Hepatocyte (in vitro differentiated cells): ENCODE measurements around the gene ALOXE3. TPM values are rescaled to one million over a fixed set of nuclear protein-coding genes. Genes with fewer than 3 reads are reported as not detected.

ENCODE experiments used
- DNase-seq: peaks from one replicate; pipeline ENCODE4 v3.0.0-alpha.2; 2016; ENCODE audit warnings: low spot score
- H2AFZ ChIP-seq: fragments of 200-600 bp; sonication (generic); 2 replicates; pipeline ENCODE4 v1.6.0; 2016; ENCODE audit warnings: antibody characterized with exemption, mild to moderate bottlenecking
- H3K27ac ChIP-seq: fragments of 200-600 bp; sonication (generic); 2 replicates; pipeline ENCODE4 v1.5.1; 2016; ENCODE audit warnings: mild to moderate bottlenecking
- H3K27me3 ChIP-seq: fragments of 200-600 bp; sonication (generic); 2 replicates; pipeline ENCODE4 v1.6.1; 2016
- H3K36me3 ChIP-seq: fragments of 200-600 bp; sonication (generic); replicated peaks from 2 replicates; pipeline ENCODE4 v1.5.1; 2016; ENCODE audit warnings: low read depth; ENCODE audit not compliant: insufficient read depth
- H3K4me1 ChIP-seq: fragments of 200-600 bp; sonication (generic); 2 replicates; pipeline ENCODE4 v1.5.1; 2016; ENCODE audit warnings: mild to moderate bottlenecking, moderate library complexity; ENCODE audit not compliant: insufficient read depth
- H3K4me2 ChIP-seq: fragments of 200-600 bp; sonication (generic); 2 replicates; pipeline ENCODE4 v1.6.0; 2016
- H3K4me3 ChIP-seq: fragments of 200-600 bp; sonication (generic); 2 replicates; pipeline ENCODE4 v1.5.1; 2016; ENCODE audit warnings: mild to moderate bottlenecking
- H3K79me2 ChIP-seq: fragments of 200-600 bp; sonication (generic); 2 replicates; pipeline ENCODE4 v1.6.0; 2017; ENCODE audit warnings: mild to moderate bottlenecking
- H3K9me2 ChIP-seq: fragments of 200-600 bp; sonication (generic); replicated peaks from 2 replicates; pipeline ENCODE4 v1.6.0; 2017; ENCODE audit warnings: mild to moderate bottlenecking; ENCODE audit not compliant: insufficient read depth
- H3K9me3 ChIP-seq: fragments of 200-600 bp; sonication (generic); 2 replicates; pipeline ENCODE4 v1.5.1; 2016; ENCODE audit warnings: low read depth, mild to moderate bottlenecking
- H4K20me1 ChIP-seq: fragments of 200-600 bp; sonication (generic); 2 replicates; pipeline ENCODE4 v1.6.0; 2016; ENCODE audit warnings: mild to moderate bottlenecking; ENCODE audit not compliant: insufficient read depth, poor library complexity, severe bottlenecking
- EZH2 ChIP-seq: fragments of 200-600 bp; sonication (generic); IDR thresholded peaks from 2 replicates; pipeline ENCODE4 v1.6.1; 2016; ENCODE audit warnings: antibody characterized with exemption, mild to moderate bottlenecking, borderline replicate concordance
- EZH2phosphoT487 ChIP-seq: fragments of 200-600 bp; sonication (generic); IDR thresholded peaks from one replicate; pipeline ENCODE4 v1.6.1; 2018; ENCODE audit warnings: antibody characterized with exemption, mild to moderate bottlenecking, low read depth, moderate library complexity; ENCODE audit not compliant: unreplicated experiment, severe bottlenecking
- WGBS: methylation state at CpG from one replicate; pipeline ENCODE4 v1.1.6; 2016; ENCODE audit warnings: low lambda C conversion rate; ENCODE audit errors: missing lambda C conversion rate; 5-methylcytosine and 5-hydroxymethylcytosine counted together
- polyA plus RNA-seq: library from polyadenylated mRNA; unstranded; fragments of >200 nt; fragmentation: Nextera tagmentation; extraction: Ambion mirVana; gene quantifications from 2 replicates; pipeline ENCODE4 v1.2.1, GENCODE V29; 2016
- total RNA-seq: library from RNA; depleted of rRNA; stranded (reverse); fragments of >200 nt; gene quantifications from 2 replicates; pipeline ENCODE4 v1.2.3, GENCODE V29; 2014
- TF ChIP-seq, protein P1 (sequence below): fragments of 200-600 bp; sonication (generic); IDR thresholded peaks from 2 replicates; pipeline ENCODE4 v1.5.1; 2016; ENCODE audit warnings: antibody characterized with exemption, mild to moderate bottlenecking; ENCODE audit not compliant: poor library complexity

Gene ALOXE3
- total and polyA plus RNA-seq, 2 experiments from 2014 or later: 0.77 to 1.5 TPM

DNA sequence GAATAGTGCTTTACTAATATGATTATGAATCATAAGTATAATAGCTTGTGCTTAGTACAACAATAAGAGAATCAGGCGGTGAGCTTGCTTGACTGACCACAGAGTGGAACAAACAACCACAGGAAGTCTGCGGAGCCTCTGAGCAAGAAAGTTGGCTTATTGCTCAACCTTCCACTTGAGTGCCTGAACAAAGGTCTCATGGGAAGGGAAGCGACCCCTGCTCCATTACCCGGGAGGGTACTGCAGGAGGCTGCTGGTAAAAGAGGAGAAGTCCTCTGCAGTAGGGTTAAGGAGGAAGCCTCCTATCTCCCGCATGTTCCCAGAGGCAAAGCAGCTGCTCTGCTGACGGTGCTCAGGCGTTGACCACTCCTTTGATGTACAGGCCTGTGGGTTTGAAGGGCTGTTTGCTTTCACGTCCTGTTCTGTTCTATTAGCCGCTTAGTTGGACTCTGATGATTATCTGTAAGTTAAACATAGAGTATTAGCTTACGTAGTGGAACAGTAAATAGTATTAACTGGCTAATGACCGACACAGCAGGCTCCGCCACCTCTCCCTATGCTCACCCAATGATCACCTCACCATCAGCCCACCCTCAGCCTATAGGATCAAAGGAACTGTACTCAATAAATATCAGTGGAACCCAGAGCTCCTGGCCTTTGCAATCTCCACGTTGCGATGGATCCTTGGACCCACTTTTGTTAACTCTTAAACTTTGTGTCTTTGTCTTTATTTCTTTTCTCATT lies 61.9 kb downstream of the ALOXE3 start:
- Histone ChIP-seq H3K4me1 (peaks cover 23% of the 10 kb centered on the region), H3K79me2 (no peaks in the 10 kb centered on the region), H3K4me3 (no peak overlapping the region), H2AFZ (peak overlapping the region; percentile 21), H3K9me2 (no peaks in the 10 kb centered on the region), H3K27ac (peak overlapping the region; percentile 98), H3K36me3 (no peaks in the 10 kb centered on the region), H3K27me3 (peaks cover 7% of the 10 kb centered on the region), H3K9me3 (no peaks in the 10 kb centered on the region), H3K4me2 (peak overlapping the region; percentile 71), H4K20me1 (no peaks in the 10 kb centered on the region)
- WGBS: 23% methylated on average over 14 of the region's 14 CpGs
- TF ChIP-seq EZH2 (no peak), EZH2phosphoT487 (no peak)
- TF ChIP-seq, protein P1, sequence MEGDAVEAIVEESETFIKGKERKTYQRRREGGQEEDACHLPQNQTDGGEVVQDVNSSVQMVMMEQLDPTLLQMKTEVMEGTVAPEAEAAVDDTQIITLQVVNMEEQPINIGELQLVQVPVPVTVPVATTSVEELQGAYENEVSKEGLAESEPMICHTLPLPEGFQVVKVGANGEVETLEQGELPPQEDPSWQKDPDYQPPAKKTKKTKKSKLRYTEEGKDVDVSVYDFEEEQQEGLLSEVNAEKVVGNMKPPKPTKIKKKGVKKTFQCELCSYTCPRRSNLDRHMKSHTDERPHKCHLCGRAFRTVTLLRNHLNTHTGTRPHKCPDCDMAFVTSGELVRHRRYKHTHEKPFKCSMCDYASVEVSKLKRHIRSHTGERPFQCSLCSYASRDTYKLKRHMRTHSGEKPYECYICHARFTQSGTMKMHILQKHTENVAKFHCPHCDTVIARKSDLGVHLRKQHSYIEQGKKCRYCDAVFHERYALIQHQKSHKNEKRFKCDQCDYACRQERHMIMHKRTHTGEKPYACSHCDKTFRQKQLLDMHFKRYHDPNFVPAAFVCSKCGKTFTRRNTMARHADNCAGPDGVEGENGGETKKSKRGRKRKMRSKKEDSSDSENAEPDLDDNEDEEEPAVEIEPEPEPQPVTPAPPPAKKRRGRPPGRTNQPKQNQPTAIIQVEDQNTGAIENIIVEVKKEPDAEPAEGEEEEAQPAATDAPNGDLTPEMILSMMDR: no peak
- DNase-seq: peak; percentile 74

DNA sequence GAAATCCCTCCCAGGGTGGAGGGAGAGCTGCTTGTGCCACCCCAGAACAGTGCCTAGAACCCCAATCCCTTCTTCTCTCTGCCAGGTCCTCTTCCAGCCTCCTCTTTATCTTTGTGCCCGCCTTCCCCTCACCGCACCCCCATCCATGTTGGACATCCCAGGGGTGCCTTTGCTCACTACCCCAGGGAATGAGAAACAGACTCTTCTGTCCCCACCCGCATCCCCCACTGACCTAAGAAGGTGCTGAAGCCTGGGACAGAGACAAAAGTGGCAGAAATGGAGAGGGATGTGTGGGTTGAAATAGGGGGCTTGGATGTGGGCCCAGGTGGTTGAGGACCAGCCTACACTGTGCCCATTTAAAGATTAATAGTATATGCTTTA lies 62.5 kb downstream of the ALOXE3 start:
- Histone ChIP-seq H4K20me1 (no peaks in the 10 kb centered on the region), H3K79me2 (no peaks in the 10 kb centered on the region), H3K9me3 (no peaks in the 10 kb centered on the region), H3K4me1 (peaks cover 23% of the 10 kb centered on the region), H3K27ac (peak overlapping the region; percentile 98), H3K27me3 (peaks cover under 1% of the 10 kb centered on the region), H2AFZ (peak overlapping the region; percentile 21), H3K9me2 (no peaks in the 10 kb centered on the region), H3K4me2 (peak overlapping the region; percentile 71), H3K36me3 (no peaks in the 10 kb centered on the region), H3K4me3 (no peak overlapping the region)
- DNase-seq: peak; percentile 5
- TF ChIP-seq EZH2phosphoT487 (no peak), EZH2 (no peak)
- TF ChIP-seq, protein P1: no peak
- 87% methylated on average over 3 of the region's 3 CpGs for WGBS

DNA sequence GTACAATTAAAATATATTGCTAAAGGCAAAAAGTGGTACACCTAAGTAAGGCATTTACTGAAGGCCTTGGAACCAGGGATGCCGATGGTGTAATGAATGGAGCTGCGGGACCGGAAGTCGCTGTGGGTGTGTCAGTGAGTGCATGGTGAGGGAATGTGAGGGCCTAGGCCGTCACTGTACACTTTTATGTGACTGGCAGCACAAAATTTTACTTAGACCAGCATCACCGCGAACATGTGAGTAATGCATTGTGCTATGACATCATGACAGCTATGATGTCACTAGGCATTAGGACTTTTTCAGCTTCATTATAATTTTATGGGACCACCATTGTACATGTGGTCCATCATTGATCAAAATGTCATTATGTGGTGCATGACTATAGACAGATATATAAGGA lies 64.7 kb downstream of the ALOXE3 start:
- Histone ChIP-seq H4K20me1 (no peaks in the 10 kb centered on the region), H3K4me3 (no peak overlapping the region), H3K27me3 (no peaks in the 10 kb centered on the region), H3K79me2 (no peaks in the 10 kb centered on the region), H3K27ac (no peak overlapping the region), H3K4me2 (no peak overlapping the region), H3K9me3 (no peaks in the 10 kb centered on the region), H3K36me3 (no peaks in the 10 kb centered on the region), H3K9me2 (no peaks in the 10 kb centered on the region), H3K4me1 (peaks cover 23% of the 10 kb centered on the region), H2AFZ (no peak overlapping the region)
- no peak for DNase-seq
- TF ChIP-seq, protein P1: no peak
- no peak for TF ChIP-seq EZH2phosphoT487
- TF ChIP-seq EZH2: no peak
- 97% methylated on average over 7 of the region's 7 CpGs for WGBS
